Endothelial cell of umbilical vein (primary cell): ENCODE data around the gene LGALS4. TPM values are rescaled to one million over a fixed set of nuclear protein-coding genes. Genes with fewer than 3 reads are reported as not detected.

Source experiments
- BruUV-seq: library from RNA; stranded (reverse); fragments of 400-500 nt; replicated peaks from 2 replicates; lab custom pipeline; 2021; lab: Mats Ljungman, UMichigan
- CTCF ChIA-PET: fragments of 300-600, 350-600 bp; sonication (Branson Sonifier 250); formaldehyde crosslinking; loops from one replicate; lab custom pipeline; 2021; ENCODE audit warnings: antibody characterized with exemption, inconsistent platforms; lab: Charles Lee
- POLR2A ChIA-PET: fragments of 300-600, 350-600 bp; sonication (Branson Sonifier 250); formaldehyde crosslinking; loops from one replicate; lab custom pipeline; 2021; ENCODE audit warnings: antibody characterized with exemption, inconsistent platforms; lab: Charles Lee
- DNase-seq: peaks from one replicate; pipeline ENCODE4 v3.0.0-alpha.2; 2011; ENCODE audit warnings: low read depth, low spot score
- FAIRE-seq: peaks from 2 replicates; lab custom pipeline; 2011; peaks lifted over from hg19 to GRCh38; lab: Jason Lieb, UNC
- H2AFZ ChIP-seq: 2 replicates; pipeline ENCODE4 v1.6.0; 2012; ENCODE audit warnings: low read depth, low read length, control low read depth, inconsistent platforms
- H3K27ac ChIP-seq: 2 replicates; pipeline ENCODE4 v1.5.1; 2011; ENCODE audit warnings: low read depth, mild to moderate bottlenecking, control low read depth, low read length, moderate library complexity; ENCODE audit not compliant: insufficient read depth
- H3K27me3 ChIP-seq, 2 experiments: 2 replicates each; pipeline versions ENCODE4 v1.6.0 to v1.6.1; 2011; ENCODE audit warnings: low read length in 2 of 2, mixed read lengths in 1 of 2; ENCODE audit not compliant: control insufficient read depth in 2 of 2, insufficient read depth in 2 of 2
- H3K36me3 ChIP-seq, 2 experiments: 2 replicates in 1 of 2; 3 replicates in 1 of 2; pipeline ENCODE4 v1.5.1; 2011; ENCODE audit warnings: low read length in 2 of 2, mild to moderate bottlenecking in 1 of 2, moderate library complexity in 1 of 2; ENCODE audit not compliant: control insufficient read depth in 2 of 2, insufficient read depth in 2 of 2; ENCODE audit errors: extremely low read depth in 1 of 2
- H3K4me1 ChIP-seq: 3 replicates; pipeline ENCODE4 v1.5.1; 2011; ENCODE audit warnings: mild to moderate bottlenecking, low read length; ENCODE audit not compliant: control insufficient read depth, insufficient read depth; ENCODE audit errors: extremely low read depth
- H3K4me2 ChIP-seq: 2 replicates; pipeline ENCODE4 v1.6.1; 2011; ENCODE audit warnings: low read length, control low read depth, mixed read lengths; ENCODE audit not compliant: insufficient read depth
- H3K4me3 ChIP-seq, 3 experiments: fragments of 200-600 bp in 1 of 3; sonication (generic), shearing (Covaris generic) in 1 of 3; replicated peaks in 1 of 3; 2 replicates each; pipeline ENCODE4 v1.5.1; 2011 to 2016; ENCODE audit warnings: control low read depth in 3 of 3, low read length in 3 of 3, mild to moderate bottlenecking in 2 of 3, inconsistent platforms in 1 of 3, low read depth in 1 of 3, moderate library complexity in 1 of 3; ENCODE audit not compliant: insufficient read depth in 1 of 3
- H3K79me2 ChIP-seq: 2 replicates; pipeline ENCODE4 v1.6.0; 2012; ENCODE audit warnings: low read length, inconsistent platforms; ENCODE audit not compliant: control insufficient read depth, insufficient read depth
- H3K9ac ChIP-seq: replicated peaks from 2 replicates; pipeline ENCODE3; 2011; ENCODE audit warnings: low read length, control low read depth; ENCODE audit not compliant: insufficient read depth; ENCODE audit errors: extremely low read depth
- H3K9me1 ChIP-seq: replicated peaks from 3 replicates; pipeline ENCODE4 v1.6.0; 2011; ENCODE audit warnings: mild to moderate bottlenecking, low read length; ENCODE audit not compliant: control insufficient read depth, insufficient read depth; ENCODE audit errors: extremely low read depth
- H3K9me3 ChIP-seq: replicated peaks from 2 replicates; pipeline ENCODE4 v1.5.1; 2012; ENCODE audit warnings: low read length, inconsistent platforms; ENCODE audit not compliant: control insufficient read depth, insufficient read depth
- H4K20me1 ChIP-seq: replicated peaks from 2 replicates; pipeline ENCODE3; 2011; ENCODE audit warnings: mild to moderate bottlenecking, low read length; ENCODE audit not compliant: control insufficient read depth, insufficient read depth; ENCODE audit errors: extremely low read depth
- CTCF ChIP-seq, 2 donors: IDR thresholded peaks; 1 replicate in 1 of 2; 2 replicates in 1 of 2; pipeline ENCODE4 v1.5.1; 2011; ENCODE audit warnings: low read length in 2 of 2, mild to moderate bottlenecking in 2 of 2, moderate library complexity in 2 of 2, control low read depth in 1 of 2, inconsistent platforms in 1 of 2, low read depth in 1 of 2; ENCODE audit not compliant: insufficient read depth in 1 of 2; ENCODE audit errors: extremely low read depth in 1 of 2
- EZH2 ChIP-seq: IDR thresholded peaks from 2 replicates; pipeline ENCODE4 v1.6.1; 2012; ENCODE audit warnings: borderline replicate concordance, low read depth, mild to moderate bottlenecking, moderate library complexity, low read length, inconsistent platforms; ENCODE audit not compliant: severe bottlenecking
- FOS ChIP-seq: IDR thresholded peaks from 2 replicates; pipeline ENCODE4 v1.6.1; 2011; ENCODE audit warnings: mild to moderate bottlenecking, low read length, moderate library complexity, borderline replicate concordance; ENCODE audit not compliant: insufficient read depth
- GATA2 ChIP-seq: IDR thresholded peaks from 2 replicates; pipeline ENCODE4 v1.7.0; 2011; ENCODE audit warnings: low read depth, mild to moderate bottlenecking, moderate library complexity, mixed read lengths, low read length; ENCODE audit not compliant: insufficient read length, insufficient read depth
- JUN ChIP-seq: IDR thresholded peaks from 2 replicates; pipeline ENCODE4 v1.6.1; 2011; ENCODE audit warnings: borderline replicate concordance, low read depth; ENCODE audit not compliant: insufficient read length, insufficient read depth
- MAX ChIP-seq: IDR thresholded peaks from 2 replicates; pipeline ENCODE4 v1.6.1; 2011; ENCODE audit not compliant: insufficient read depth, insufficient read length
- MYC ChIP-seq: IDR thresholded peaks from one replicate; pipeline ENCODE4 v1.6.1; 2011; ENCODE audit warnings: mild to moderate bottlenecking, low read depth, low read length
- POLR2A ChIP-seq: IDR thresholded peaks from 2 replicates; pipeline ENCODE4 v1.6.1; 2012; ENCODE audit warnings: low read depth, mild to moderate bottlenecking, control low read depth, low read length
- POLR2AphosphoS5 ChIP-seq: IDR thresholded peaks from 2 replicates; pipeline ENCODE4 v1.6.1; 2012; ENCODE audit warnings: low read depth, mild to moderate bottlenecking, control low read depth, low read length, moderate library complexity; ENCODE audit not compliant: insufficient read depth
- dilution Hi-C: fragments of 300-500 bp; cut with MboI; formaldehyde crosslinking; loops from one replicate; pipeline ENCODE4 v1.15.0; 2019; ENCODE audit warnings: low sequenced_read_pairs; ENCODE audit not compliant: extremely low pct_ligation_motif_present
- intact Hi-C: fragments of 100-400 bp; cut with micrococcal nuclease; formaldehyde crosslinking; loops from one replicate; pipeline ENCODE4 v1.10.0; 2022
- polyA plus RNA-seq, 4 experiments: library from polyadenylated mRNA; depleted of rRNA in 3 of 4; stranded (reverse) in 3 of 4; unstranded in 1 of 4; fragments of >200 nt; gene quantifications; 2 replicates each; pipeline versions ENCODE4 v1.2.1 to v1.2.3, GENCODE V29; 2011 to 2012; ENCODE audit warnings: missing spikeins in 1 of 4
- total RNA-seq: library from RNA; stranded (reverse); gene quantifications from 2 replicates; pipeline ENCODE4 v1.2.3, GENCODE V29; 2021

Gene LGALS4
- total and polyA plus RNA-seq, 2 donors (not counting 3 experiments of a cell fraction or from before 2014, with no cell fraction given) = 0.19 TPM; not detected in 1

DNA sequence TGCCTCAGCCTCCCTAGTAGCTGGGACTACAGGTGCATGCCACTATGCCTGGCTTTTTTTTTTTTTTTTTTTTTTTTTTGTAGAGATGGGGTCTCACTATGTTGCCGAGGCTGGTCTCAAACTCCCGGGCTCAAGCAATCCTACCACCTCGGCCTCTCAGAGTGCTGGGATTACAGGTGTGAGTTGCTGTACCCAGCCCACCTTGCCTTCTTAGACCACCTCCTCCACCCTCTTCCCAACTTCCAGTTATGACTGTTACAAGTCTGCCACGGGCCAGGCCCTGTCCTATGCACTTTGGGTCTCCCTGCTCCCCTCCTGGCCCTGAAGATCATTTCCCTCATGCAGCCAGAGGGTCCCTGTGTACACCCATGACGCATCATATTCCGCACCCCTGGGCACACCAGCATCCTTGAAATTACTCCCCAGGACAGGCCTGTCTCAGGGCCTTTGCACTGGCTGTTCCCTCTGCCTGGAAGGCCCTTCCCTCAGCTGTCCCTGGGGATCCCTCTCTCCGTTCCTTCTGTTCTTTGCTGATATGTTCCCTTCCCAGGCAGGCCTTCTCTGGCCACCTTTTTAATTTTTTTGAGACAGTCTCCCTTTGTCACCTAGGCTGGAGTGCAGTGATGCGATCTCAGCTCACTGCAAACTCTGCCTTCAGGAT is 3.0 kb downstream of the LGALS4 start:
- DNase-seq (no peak), FAIRE-seq (no peak)
- dilution Hi-C loops = no loop called here
- H3K4me1 ChIP-seq = peaks cover 8% of the 10 kb centered on the region
- no peaks in the 10 kb centered on the region for H4K20me1 ChIP-seq
- H2AFZ ChIP-seq = no peak overlapping the region
- H3K4me2 ChIP-seq = no peak overlapping the region
- no peaks in the 10 kb centered on the region for H3K27me3 ChIP-seq
- H3K9ac ChIP-seq = no peak overlapping the region
- intact Hi-C loops = no loop called here
- H3K9me1 ChIP-seq = no peaks in the 10 kb centered on the region
- no TSS peak for BruUV-seq
- H3K27ac ChIP-seq = no peak overlapping the region
- no peaks in the 10 kb centered on the region for H3K36me3 ChIP-seq
- H3K9me3 ChIP-seq = no peaks in the 10 kb centered on the region
- H3K4me3 ChIP-seq = no peak overlapping the region
- H3K79me2 ChIP-seq = no peaks in the 10 kb centered on the region
- CTCF ChIA-PET = interaction anchor here (0.7 to 1.6 kb wide), 2 partner anchors 17 to 28 kb away, joined by 3 to 4 read pairs; no protein-coding TSS in a partner anchor
- POLR2A ChIA-PET = no interaction called here
- TF ChIP-seq GATA2 (no peak), POLR2AphosphoS5 (no peak), JUN (no peak), EZH2 (no peak), POLR2A (no peak), FOS (no peak), MAX (no peak), MYC (no peak), CTCF (IDR thresholded peaks at IDR 0.05; ENCODE audit: extremely low read depth in 1 of 2, insufficient read depth in 1 of 2, low read depth in 1 of 2, low read length in 2 of 2) (no peak)
